22Rv1 (cell line): ENCODE data around the gene PDAP1.

Experiments
- ZFX ChIP-seq: fragments of 450-650 bp; IDR thresholded peaks from 2 replicates; pipeline ENCODE4 v1.6.1; 2017; ENCODE audit warnings: antibody characterized with exemption, borderline replicate concordance
- TF ChIP-seq, protein P1 (sequence below): fragments of 450-650 bp; IDR thresholded peaks from 2 replicates; pipeline ENCODE4 v1.5.1; 2017; ENCODE audit warnings: mild to moderate bottlenecking

- TF ChIP-seq, protein P1, sequence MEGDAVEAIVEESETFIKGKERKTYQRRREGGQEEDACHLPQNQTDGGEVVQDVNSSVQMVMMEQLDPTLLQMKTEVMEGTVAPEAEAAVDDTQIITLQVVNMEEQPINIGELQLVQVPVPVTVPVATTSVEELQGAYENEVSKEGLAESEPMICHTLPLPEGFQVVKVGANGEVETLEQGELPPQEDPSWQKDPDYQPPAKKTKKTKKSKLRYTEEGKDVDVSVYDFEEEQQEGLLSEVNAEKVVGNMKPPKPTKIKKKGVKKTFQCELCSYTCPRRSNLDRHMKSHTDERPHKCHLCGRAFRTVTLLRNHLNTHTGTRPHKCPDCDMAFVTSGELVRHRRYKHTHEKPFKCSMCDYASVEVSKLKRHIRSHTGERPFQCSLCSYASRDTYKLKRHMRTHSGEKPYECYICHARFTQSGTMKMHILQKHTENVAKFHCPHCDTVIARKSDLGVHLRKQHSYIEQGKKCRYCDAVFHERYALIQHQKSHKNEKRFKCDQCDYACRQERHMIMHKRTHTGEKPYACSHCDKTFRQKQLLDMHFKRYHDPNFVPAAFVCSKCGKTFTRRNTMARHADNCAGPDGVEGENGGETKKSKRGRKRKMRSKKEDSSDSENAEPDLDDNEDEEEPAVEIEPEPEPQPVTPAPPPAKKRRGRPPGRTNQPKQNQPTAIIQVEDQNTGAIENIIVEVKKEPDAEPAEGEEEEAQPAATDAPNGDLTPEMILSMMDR, result no peak
- TF ChIP-seq ZFX, result no peak
These were observed 38.5 kb downstream of the PDAP1 start for GRCh38 chr7:99369767-99370391.
